Measurements from ENCODE around the gene XXYLT1. TPM values are rescaled to one million over a fixed set of nuclear protein-coding genes. Genes with fewer than 3 reads are reported as not detected.

The XXYLT1 gene
- total and polyA plus RNA-seq, 9 of the 15 experiments (the other 6 are each of a cell fraction or from before 2014, with no cell fraction given): 1.9 to 18.9 (median 15.0) TPM

- intact Hi-C loops (cut with micrococcal nuclease): loop anchor here (10.0 kb wide), 1 partner anchor 765 kb away; no protein-coding TSS in a partner anchor
- FAIRE-seq (no peak), DNase-seq (ENCODE audit: extremely low read depth in 1 of 4, low spot score in 3 of 4) (no peak), ATAC-seq (no peak)
- Histone ChIP-seq H3K9me1 (ENCODE audit: control insufficient read depth, insufficient read depth, low read length) (no peaks in the 10 kb centered on the region), H3K36me3 (ENCODE audit: control insufficient read depth, insufficient read depth, low read length) (no peaks in the 10 kb centered on the region), H3K27me3 (ENCODE audit: control insufficient read depth in 2 of 2, insufficient read depth in 2 of 2, low read length in 2 of 2) (no peaks in the 10 kb centered on the region; a peak in 1 of 5 replicates), H2AFZ (ENCODE audit: low read depth, low read length) (no peak overlapping the region), H3K4me3 (no peak overlapping the region), H3K79me2 (ENCODE audit: control insufficient read depth, insufficient read depth, low read length) (no peaks in the 10 kb centered on the region), H3K27ac (ENCODE audit: extremely low read depth, low read depth, low read length) (no peak overlapping the region), H3K4me2 (ENCODE audit: insufficient read depth, low read length) (no peak overlapping the region), H3K4me1 (replicated peaks in 1 of 2; ENCODE audit: control insufficient read depth in 2 of 2, insufficient read depth in 2 of 2, low read length in 2 of 2) (peaks cover 8 to 10% of the 10 kb centered on the region in 2 experiments), H3K9ac (ENCODE audit: insufficient read depth in 1 of 2, low read depth in 2 of 2, low read length in 2 of 2) (no peak overlapping the region), H4K20me1 (replicated peaks; ENCODE audit: control insufficient read depth, insufficient read depth, low read length) (no peaks in the 10 kb centered on the region), H3K9me3 (replicated peaks; ENCODE audit: control insufficient read depth, insufficient read depth, low read depth, low read length) (no peaks in the 10 kb centered on the region)
- CTCF ChIA-PET (ENCODE audit: low intra/inter-chr PET ratio): no interaction called here
- POLR2A ChIA-PET: interaction anchor here (0.7 kb wide), 1 partner anchor 619 kb away, joined by 3 read pairs; no protein-coding TSS in a partner anchor
- no peak for TF ChIP-seq RBM17 (IDR thresholded peaks at IDR 0.05; ENCODE audit: borderline replicate concordance, low read depth, low read length)
- no peak for TF ChIP-seq ATF1 (CRISPR knock-in tag; IDR thresholded peaks at IDR 0.05)
- no peak for TF ChIP-seq ATF1 (tag; IDR thresholded peaks at IDR 0.05)
- TF ChIP-seq NCOA1 (IDR thresholded peaks at IDR 0.05; ENCODE audit: low read depth): no peak
- no peak for TF ChIP-seq HDAC8 (tag; IDR thresholded peaks at IDR 0.05)
- TF ChIP-seq ZNF277 (CRISPR knock-in tag; IDR thresholded peaks at IDR 0.05; ENCODE audit: borderline replicate concordance): no peak
- TF ChIP-seq GABPB2 (CRISPR knock-in tag; conservative IDR thresholded peaks at IDR 0.05): no peak
- TF ChIP-seq CTCFL (IDR thresholded peaks at IDR 0.05; ENCODE audit: borderline replicate concordance, insufficient read depth, low read depth, low read length, poor library complexity, severe bottlenecking): no peak
- TF ChIP-seq UBTF (IDR thresholded peaks at IDR 0.05; ENCODE audit: borderline replicate concordance in 1 of 2, low read depth in 2 of 2, low read length in 2 of 2): no peak
- no peak for TF ChIP-seq CREBBP (IDR thresholded peaks at IDR 0.05; ENCODE audit: low read depth, low read length)
- no peak for TF ChIP-seq ESRRA (IDR thresholded peaks at IDR 0.05; ENCODE audit: borderline replicate concordance, low read depth)
- no peak for TF ChIP-seq SMAD3 (CRISPR knock-in tag; conservative IDR thresholded peaks at IDR 0.05)
- TF ChIP-seq STAT5A (IDR thresholded peaks at IDR 0.05; ENCODE audit: borderline replicate concordance, low read length): no peak
- no peak for TF ChIP-seq MXI1 (IDR thresholded peaks at IDR 0.05; ENCODE audit: low read depth, low read length)
- BruUV-seq (replicated peaks): no TSS peak
- 88% methylated on average over 14 of the region's 14 CpGs for WGBS (ENCODE audit: insufficient coverage, low coverage, missing lambda C conversion rate)
- in situ Hi-C loops (cut with MboI): loop anchor here (10.0 kb wide), 1 partner anchor 415 kb away; the partner anchor contains the start of gene FAM43A
Observed at GRCh38 chr3:195099951-195100785, 170.8 kb downstream of the XXYLT1 start.

Data from K562 (cell line).